GM19324 (cell line): ENCODE data around the gene PRSS37.

Experiments used
- ATAC-seq: cut with Tn5 transposase; IDR thresholded peaks from one replicate; pipeline ENCODE4 v1.9.1; 2021; ENCODE audit warnings: mild to moderate bottlenecking, moderate library complexity; ENCODE audit not compliant: unreplicated experiment, low FRiP score

PRSS37 gene

DNA sequence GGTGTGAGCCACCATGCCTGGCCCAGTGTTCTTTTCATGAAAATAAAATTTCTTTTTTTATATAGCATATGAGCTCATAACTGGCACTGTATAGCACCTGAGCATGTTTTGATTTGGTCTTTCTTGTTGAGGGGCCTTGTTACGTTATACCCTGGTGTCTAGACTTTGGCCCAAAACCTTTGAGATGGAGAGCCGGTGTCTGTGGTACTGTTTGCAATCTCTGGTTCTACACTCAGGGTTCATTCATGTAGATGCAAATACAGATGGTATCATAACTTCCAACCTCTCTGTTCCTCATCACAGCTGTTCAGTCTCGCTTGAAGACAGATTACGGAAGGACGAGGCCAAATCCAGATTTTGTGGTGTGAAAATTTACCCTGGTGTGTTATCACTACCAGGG is 51.4 kb downstream of the PRSS37 start, which contains the start of gene TAS2R5:
TSS of gene TAS2R5 (plus strand) at position 301 of the 400 bp plus-strand sequence. CDS start 145 bp downstream, outside the sequence.
- ATAC-seq = no peak

DNA sequence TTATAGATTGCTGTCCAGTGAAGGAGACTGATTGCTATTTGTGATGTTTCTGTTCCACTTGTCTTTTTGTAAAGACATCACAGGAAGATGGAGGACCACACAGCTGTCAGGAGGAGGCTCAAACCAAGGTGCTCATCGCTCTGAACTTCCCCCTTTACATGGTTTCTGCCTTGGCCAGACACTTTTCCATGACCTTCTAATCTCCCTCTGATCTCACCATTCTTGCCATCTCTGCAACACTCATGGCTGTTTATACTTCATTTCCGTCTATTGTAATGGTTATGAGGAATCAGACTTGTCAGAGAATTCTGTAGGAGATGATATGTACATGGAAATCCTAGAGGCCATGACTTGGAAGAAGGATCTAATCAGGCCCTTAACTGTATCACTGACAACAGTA is 53.0 kb downstream of the PRSS37 start:
- ATAC-seq = no peak
